WI38 (cell line): ENCODE data around the gene RCVRN.

Source experiments
- H3K4me3 ChIP-seq: 2 replicates; pipeline ENCODE4 v1.5.1; 2011; ENCODE audit warnings: low read depth, mild to moderate bottlenecking, control low read depth, low read length
- TF ChIP-seq, protein P1 (sequence below): IDR thresholded peaks from 2 replicates; pipeline ENCODE4 v1.5.1; 2012; ENCODE audit warnings: low read depth, mild to moderate bottlenecking, control low read depth, low read length

The RCVRN gene

DNA sequence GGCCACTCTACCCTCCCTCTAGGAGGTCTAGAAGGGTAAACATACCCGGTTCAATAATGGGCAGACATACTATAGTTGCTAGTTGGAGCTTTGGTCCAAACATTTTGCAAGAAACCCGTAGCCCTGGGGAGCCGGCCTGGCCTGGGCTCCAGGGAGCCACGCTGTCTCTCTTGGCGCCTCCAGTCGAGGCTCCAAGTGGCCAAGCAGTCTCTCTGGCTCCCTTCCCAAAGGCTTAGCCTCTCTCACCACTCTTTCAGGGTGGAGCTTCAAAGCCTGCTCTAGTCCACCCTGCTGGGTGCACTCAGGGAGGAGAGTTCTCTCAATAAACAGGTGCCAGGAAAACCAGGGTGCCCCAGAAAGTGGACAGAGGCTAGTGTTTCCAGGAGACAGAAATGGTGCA, 32.2 kb downstream of the RCVRN start:
- TF ChIP-seq, protein P1, sequence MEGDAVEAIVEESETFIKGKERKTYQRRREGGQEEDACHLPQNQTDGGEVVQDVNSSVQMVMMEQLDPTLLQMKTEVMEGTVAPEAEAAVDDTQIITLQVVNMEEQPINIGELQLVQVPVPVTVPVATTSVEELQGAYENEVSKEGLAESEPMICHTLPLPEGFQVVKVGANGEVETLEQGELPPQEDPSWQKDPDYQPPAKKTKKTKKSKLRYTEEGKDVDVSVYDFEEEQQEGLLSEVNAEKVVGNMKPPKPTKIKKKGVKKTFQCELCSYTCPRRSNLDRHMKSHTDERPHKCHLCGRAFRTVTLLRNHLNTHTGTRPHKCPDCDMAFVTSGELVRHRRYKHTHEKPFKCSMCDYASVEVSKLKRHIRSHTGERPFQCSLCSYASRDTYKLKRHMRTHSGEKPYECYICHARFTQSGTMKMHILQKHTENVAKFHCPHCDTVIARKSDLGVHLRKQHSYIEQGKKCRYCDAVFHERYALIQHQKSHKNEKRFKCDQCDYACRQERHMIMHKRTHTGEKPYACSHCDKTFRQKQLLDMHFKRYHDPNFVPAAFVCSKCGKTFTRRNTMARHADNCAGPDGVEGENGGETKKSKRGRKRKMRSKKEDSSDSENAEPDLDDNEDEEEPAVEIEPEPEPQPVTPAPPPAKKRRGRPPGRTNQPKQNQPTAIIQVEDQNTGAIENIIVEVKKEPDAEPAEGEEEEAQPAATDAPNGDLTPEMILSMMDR = no peak
- H3K4me3 ChIP-seq = no peak overlapping the region

GRCh38 chr17:9868552-9868951, 36.5 kb downstream of the RCVRN start:
- TF ChIP-seq, protein P1 = no peak
- no peak overlapping the region for H3K4me3 ChIP-seq

DNA sequence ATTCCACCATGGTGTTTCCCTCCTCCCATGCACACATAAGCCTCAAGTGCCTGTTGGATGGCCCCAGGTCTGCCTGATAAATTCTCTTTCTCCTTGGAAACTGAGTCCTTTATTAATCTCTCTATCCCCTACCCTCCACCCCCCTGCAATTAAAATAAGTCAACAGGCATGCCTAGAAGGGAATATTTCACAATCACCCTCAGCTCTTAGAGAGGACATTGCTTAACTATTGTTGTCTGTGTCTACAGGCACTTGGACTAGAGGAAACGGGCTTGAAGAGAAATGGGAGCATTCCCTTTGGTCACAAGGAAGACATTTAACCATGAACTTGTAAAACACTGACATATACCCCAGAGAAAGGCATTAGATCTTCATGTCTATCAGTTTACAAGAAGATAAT, 39.5 kb downstream of the RCVRN start:
- TF ChIP-seq, protein P1 = no peak

GRCh38 chr17:9862949-9863348, 42.1 kb downstream of the RCVRN start:
- TF ChIP-seq, protein P1 = no peak

More for the DNA sequence above, 39.5 kb downstream of the RCVRN start:
- no peak overlapping the region for H3K4me3 ChIP-seq

GRCh38 chr17:9862220-9862619, 42.9 kb downstream of the RCVRN start:
- TF ChIP-seq, protein P1 = no peak
- H3K4me3 ChIP-seq = no peak overlapping the region

More at GRCh38 chr17:9862949-9863348, 42.1 kb downstream of the RCVRN start:
- H3K4me3 ChIP-seq = no peak overlapping the region

- TF ChIP-seq, protein P1 = no peak
- H3K4me3 ChIP-seq = no peak overlapping the region
Observed at GRCh38 chr17:9860851-9861250, 44.2 kb downstream of the RCVRN start.

- H3K4me3 ChIP-seq = no peak overlapping the region
- TF ChIP-seq, protein P1 = no peak
Observed at GRCh38 chr17:9859781-9860180, 45.3 kb downstream of the RCVRN start.
